ENCODE results near the gene UFD1. TPM values are rescaled to one million over a fixed set of nuclear protein-coding genes. Genes with fewer than 3 reads are reported as not detected.

The UFD1 gene
- total and polyA plus RNA-seq, 2 of the 13 experiments (the other 11 are each of a cell fraction or from before 2014, with no cell fraction given) = 47.9 to 51.1 TPM

- TF ChIP-seq, protein P1, sequence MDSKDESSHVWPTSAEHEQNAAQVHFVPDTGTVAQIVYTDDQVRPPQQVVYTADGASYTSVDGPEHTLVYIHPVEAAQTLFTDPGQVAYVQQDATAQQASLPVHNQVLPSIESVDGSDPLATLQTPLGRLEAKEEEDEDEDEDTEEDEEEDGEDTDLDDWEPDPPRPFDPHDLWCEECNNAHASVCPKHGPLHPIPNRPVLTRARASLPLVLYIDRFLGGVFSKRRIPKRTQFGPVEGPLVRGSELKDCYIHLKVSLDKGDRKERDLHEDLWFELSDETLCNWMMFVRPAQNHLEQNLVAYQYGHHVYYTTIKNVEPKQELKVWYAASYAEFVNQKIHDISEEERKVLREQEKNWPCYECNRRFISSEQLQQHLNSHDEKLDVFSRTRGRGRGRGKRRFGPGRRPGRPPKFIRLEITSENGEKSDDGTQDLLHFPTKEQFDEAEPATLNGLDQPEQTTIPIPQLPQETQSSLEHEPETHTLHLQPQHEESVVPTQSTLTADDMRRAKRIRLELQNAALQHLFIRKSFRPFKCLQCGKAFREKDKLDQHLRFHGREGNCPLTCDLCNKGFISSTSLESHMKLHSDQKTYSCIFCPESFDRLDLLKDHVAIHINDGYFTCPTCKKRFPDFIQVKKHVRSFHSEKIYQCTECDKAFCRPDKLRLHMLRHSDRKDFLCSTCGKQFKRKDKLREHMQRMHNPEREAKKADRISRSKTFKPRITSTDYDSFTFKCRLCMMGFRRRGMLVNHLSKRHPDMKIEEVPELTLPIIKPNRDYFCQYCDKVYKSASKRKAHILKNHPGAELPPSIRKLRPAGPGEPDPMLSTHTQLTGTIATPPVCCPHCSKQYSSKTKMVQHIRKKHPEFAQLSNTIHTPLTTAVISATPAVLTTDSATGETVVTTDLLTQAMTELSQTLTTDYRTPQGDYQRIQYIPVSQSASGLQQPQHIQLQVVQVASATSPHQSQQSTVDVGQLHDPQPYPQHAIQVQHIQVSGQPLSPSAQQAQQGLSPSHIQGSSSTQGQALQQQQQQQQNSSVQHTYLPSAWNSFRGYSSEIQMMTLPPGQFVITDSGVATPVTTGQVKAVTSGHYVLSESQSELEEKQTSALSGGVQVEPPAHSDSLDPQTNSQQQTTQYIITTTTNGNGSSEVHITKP (CRISPR knock-in tag; IDR thresholded peaks at IDR 0.05; ENCODE audit: low read depth) = no peak
- peak; percentile 43; the same call in 1 of the 2 replicates for TF ChIP-seq ZHX2 (IDR thresholded peaks at IDR 0.05; ENCODE audit: low read depth)
- TF ChIP-seq ZHX2 (CRISPR knock-in tag; IDR thresholded peaks at IDR 0.05; ENCODE audit: borderline replicate concordance) = 0 out of 2 replicates have a peak, but pooled peaks have one; percentile 23
- TF ChIP-seq RERE (CRISPR knock-in tag; IDR thresholded peaks at IDR 0.05; ENCODE audit: low read depth) = no peak
- TF ChIP-seq MED13 (CRISPR knock-in tag; IDR thresholded peaks at IDR 0.05) = no peak
- TF ChIP-seq, protein P2, sequence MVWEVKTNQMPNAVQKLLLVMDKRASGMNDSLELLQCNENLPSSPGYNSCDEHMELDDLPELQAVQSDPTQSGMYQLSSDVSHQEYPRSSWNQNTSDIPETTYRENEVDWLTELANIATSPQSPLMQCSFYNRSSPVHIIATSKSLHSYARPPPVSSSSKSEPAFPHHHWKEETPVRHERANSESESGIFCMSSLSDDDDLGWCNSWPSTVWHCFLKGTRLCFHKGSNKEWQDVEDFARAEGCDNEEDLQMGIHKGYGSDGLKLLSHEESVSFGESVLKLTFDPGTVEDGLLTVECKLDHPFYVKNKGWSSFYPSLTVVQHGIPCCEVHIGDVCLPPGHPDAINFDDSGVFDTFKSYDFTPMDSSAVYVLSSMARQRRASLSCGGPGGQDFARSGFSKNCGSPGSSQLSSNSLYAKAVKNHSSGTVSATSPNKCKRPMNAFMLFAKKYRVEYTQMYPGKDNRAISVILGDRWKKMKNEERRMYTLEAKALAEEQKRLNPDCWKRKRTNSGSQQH (CRISPR knock-in tag; IDR thresholded peaks at IDR 0.05; ENCODE audit: low read depth) = no peak
- no peak for TF ChIP-seq CEBPB (IDR thresholded peaks at IDR 0.05; ENCODE audit: borderline replicate concordance, low read depth, low read length)
- peak; percentile 56; the same call in 1 of the 2 replicates for TF ChIP-seq ERF (CRISPR knock-in tag; IDR thresholded peaks at IDR 0.05)
- TF ChIP-seq ZNF431 (CRISPR knock-in tag; IDR thresholded peaks at IDR 0.05; ENCODE audit: borderline replicate concordance, low read depth) = peak; percentile 51; the same call in 1 of the 2 replicates
- TF ChIP-seq HNRNPLL (IDR thresholded peaks at IDR 0.05; ENCODE audit: low read depth, low read length, poor library complexity, severe bottlenecking) = peak; percentile 85
- no peak for TF ChIP-seq ZFP36L2 (CRISPR knock-in tag; IDR thresholded peaks at IDR 0.05)
These were observed 31.5 kb downstream of the UFD1 start, which contains the start of gene C22orf39 (continued) for GRCh38 chr22:19447330-19448075.

Data from HepG2 (cell line).